ENCODE data around the gene RIOK3. TPM values are rescaled to one million over a fixed set of nuclear protein-coding genes. Genes with fewer than 3 reads are reported as not detected.
"Not testable (repeated sequence)": the region's sequence is repeated elsewhere in the genome, so short reads cannot be mapped to it uniquely, and the experiment has no call there.

Gene RIOK3
- total and polyA plus RNA-seq, 2 of the 4 experiments (the other 2 are of a cell fraction), result 21.5 to 38.9 TPM

DNA sequence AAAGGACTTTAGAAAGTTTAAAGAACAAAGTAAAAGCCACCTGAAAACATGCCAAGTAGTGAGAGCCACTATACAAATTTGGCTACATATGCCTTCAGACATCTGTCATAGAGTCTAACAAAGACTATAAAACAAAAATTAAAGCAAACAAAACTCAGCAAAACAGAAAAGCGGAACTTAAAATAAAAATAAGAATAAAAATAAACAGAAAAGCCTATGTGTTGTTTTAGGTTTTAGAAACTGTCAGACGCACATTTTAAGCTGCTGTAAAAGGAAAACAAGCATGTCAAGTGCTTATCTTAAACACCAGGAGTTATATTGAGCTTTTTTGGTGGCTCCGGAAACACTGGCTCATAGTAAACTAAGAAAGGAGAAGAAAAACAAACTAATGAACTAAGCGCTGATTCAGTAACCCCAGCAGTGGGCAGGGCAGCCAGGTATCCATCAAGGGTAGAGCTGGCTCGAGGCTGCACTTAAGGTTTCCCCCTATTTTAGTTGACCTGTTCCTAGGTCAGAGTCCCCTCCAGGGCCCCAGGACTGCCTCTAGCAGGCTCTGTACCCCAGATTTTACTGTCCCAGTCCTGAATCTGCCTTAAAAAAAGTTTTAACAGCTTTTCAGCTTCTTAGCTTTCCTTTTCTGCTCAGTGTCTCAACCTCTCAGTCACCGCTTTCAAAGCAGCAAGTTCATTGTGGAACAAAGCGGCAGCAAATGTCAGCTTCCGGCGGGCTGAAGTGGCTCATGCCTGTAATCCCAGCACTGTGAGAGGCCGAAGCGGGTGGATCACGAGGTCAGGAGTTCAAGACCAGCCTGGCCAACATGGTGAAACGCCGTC lies 34.9 kb downstream of the RIOK3 start (continued):
- TF ChIP-seq NFE2L2 (IDR thresholded peaks at IDR 0.05; ENCODE audit: low read depth, low read length), result no peak
- no peak for TF ChIP-seq FOS (IDR thresholded peaks at IDR 0.05; ENCODE audit: low read depth, low read length)

DNA sequence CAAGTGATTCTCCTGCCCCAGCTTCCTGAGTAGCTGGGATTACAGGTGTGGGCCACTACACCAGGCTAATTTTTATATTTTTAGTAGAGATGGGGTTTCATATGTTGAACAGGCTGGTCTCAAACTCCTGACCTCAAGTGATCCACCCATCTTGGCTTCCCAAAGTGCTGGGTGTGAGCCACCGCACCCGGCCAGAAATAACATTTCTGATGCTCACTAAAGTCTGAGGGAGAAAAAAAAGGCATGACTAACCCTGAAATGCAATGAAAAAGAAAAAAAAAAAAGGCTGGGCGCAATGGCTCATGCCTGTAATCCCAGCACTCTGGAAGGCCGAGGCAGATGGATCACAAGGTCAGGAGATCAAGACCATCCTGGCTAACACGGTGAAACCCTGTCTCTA lies 36.5 kb downstream of the RIOK3 start:
- H4K20me1 ChIP-seq (ENCODE audit: insufficient read depth, low read length); in situ Hi-C loops (cut with MboI; ENCODE audit: low sequenced_read_pairs); BruUV-seq (replicated peaks); H2BK15ac ChIP-seq (ENCODE audit: low read depth, low read length); H3K9me1 ChIP-seq (ENCODE audit: insufficient read depth, low read length); H4K8ac ChIP-seq (ENCODE audit: low read depth in 2 of 2, low read length in 2 of 2); ATAC-seq (ENCODE audit: low read depth); H2AK5ac ChIP-seq (ENCODE audit: low read depth, low read length); H3K36me3 ChIP-seq (ENCODE audit: control insufficient read depth, insufficient read depth, low read length); CTCF ChIA-PET; H4K91ac ChIP-seq (ENCODE audit: insufficient read depth, low read depth, low read length); H2BK5ac ChIP-seq (ENCODE audit: low read depth, low read length, poor library complexity, severe bottlenecking); POLR2A ChIA-PET (ENCODE audit: unreplicated experiment); H3K4me1 ChIP-seq (ENCODE audit: control insufficient read depth, insufficient read depth, low read length); H3K27ac ChIP-seq (ENCODE audit: insufficient read depth, low read length); H3K4me3 ChIP-seq (ENCODE audit: insufficient read depth, low read depth, low read length); H3K79me1 ChIP-seq (ENCODE audit: low read depth in 1 of 2, low read length in 2 of 2); intact Hi-C loops (cut with micrococcal nuclease); H3K18ac ChIP-seq (ENCODE audit: low read depth, low read length); dilution Hi-C loops (cut with HindIII; ENCODE audit: low sequenced_read_pairs, unreplicated experiment); H4K5ac ChIP-seq (ENCODE audit: low read depth, low read length); H3K9me3 ChIP-seq (ENCODE audit: control insufficient read depth, insufficient read depth, low read length); H3K27me3 ChIP-seq (ENCODE audit: control insufficient read depth, insufficient read depth, low read length); H3K4me2 ChIP-seq (ENCODE audit: low read depth, low read length); H2AK9ac ChIP-seq (replicated peaks; ENCODE audit: low read depth, low read length, poor library complexity); H2BK120ac ChIP-seq (ENCODE audit: low read depth, low read length); H3K4ac ChIP-seq (ENCODE audit: low read depth, low read length); DNase-seq; H3K9ac ChIP-seq (ENCODE audit: low read depth, low read length); H2BK20ac ChIP-seq (ENCODE audit: low read depth, low read length); H3K23ac ChIP-seq (ENCODE audit: low read depth, low read length); H3K14ac ChIP-seq (replicated peaks; ENCODE audit: low read depth, low read length); H3K56ac ChIP-seq (ENCODE audit: extremely low read depth, insufficient read depth, low read length); H2AFZ ChIP-seq (replicated peaks; ENCODE audit: low read length, poor library complexity): not testable (repeated sequence)
- WGBS, 2 experiments (ENCODE audit: extremely low coverage in 2 of 2, insufficient read length in 1 of 2), result 94% methylated on average over 2 of the region's 5 CpGs; no CpG with 5 or more reads in 1 of the 2 experiments
